Keratinocyte (primary cell): ENCODE measurements around the gene SAMD13. TPM values are rescaled to one million over a fixed set of nuclear protein-coding genes. Genes with fewer than 3 reads are reported as not detected.

ENCODE experiments used
- DNase-seq: peaks from one replicate; pipeline ENCODE4 v3.0.0-alpha.2; 2011; ENCODE audit warnings: low read depth, missing footprints, low spot score
- FAIRE-seq: peaks from 2 replicates; lab custom pipeline; 2011; peaks lifted over from hg19 to GRCh38; lab: Jason Lieb, UNC
- H2AFZ ChIP-seq: 2 replicates; pipeline ENCODE4 v1.6.0; 2012; ENCODE audit warnings: low read length, control low read depth, inconsistent platforms; ENCODE audit not compliant: control insufficient read depth
- H3K27ac ChIP-seq: 2 replicates; pipeline ENCODE4 v1.5.1; 2011; ENCODE audit warnings: low read length; ENCODE audit not compliant: control insufficient read depth, insufficient read depth
- H3K27me3 ChIP-seq: 3 replicates; pipeline ENCODE4 v1.6.0; 2011; ENCODE audit warnings: low read length; ENCODE audit not compliant: control insufficient read depth, insufficient read depth; ENCODE audit errors: extremely low read depth
- H3K36me3 ChIP-seq, 2 experiments: 2 replicates in 1 of 2; 3 replicates in 1 of 2; pipeline ENCODE4 v1.5.1; 2011; ENCODE audit warnings: low read length in 2 of 2, mild to moderate bottlenecking in 1 of 2; ENCODE audit not compliant: control insufficient read depth in 2 of 2, insufficient read depth in 2 of 2; ENCODE audit errors: extremely low read depth in 1 of 2
- H3K4me1 ChIP-seq: 3 replicates; pipeline ENCODE4 v1.5.1; 2011; ENCODE audit warnings: low read length; ENCODE audit not compliant: control insufficient read depth, insufficient read depth; ENCODE audit errors: extremely low read depth
- H3K4me2 ChIP-seq: 3 replicates; pipeline ENCODE4 v1.6.0; 2011; ENCODE audit warnings: low read depth, low read length; ENCODE audit not compliant: control insufficient read depth, insufficient read depth; ENCODE audit errors: extremely low read depth
- H3K4me3 ChIP-seq, 3 experiments: fragments of 200-600 bp in 1 of 3; sonication (generic) in 1 of 3; 2 replicates in 2 of 3; 3 replicates in 1 of 3; pipeline ENCODE4 v1.5.1; 2011 to 2016; ENCODE audit warnings: low read length in 3 of 3, mild to moderate bottlenecking in 3 of 3, control low read depth in 2 of 3, inconsistent platforms in 1 of 3, low read depth in 1 of 3, mixed read lengths in 1 of 3, mixed run types in 1 of 3, moderate library complexity in 1 of 3; ENCODE audit not compliant: control insufficient read depth in 2 of 3, insufficient read depth in 2 of 3; ENCODE audit errors: extremely low read depth in 1 of 3
- H3K79me2 ChIP-seq: 2 replicates; pipeline ENCODE4 v1.6.0; 2012; ENCODE audit warnings: low read length; ENCODE audit not compliant: control insufficient read depth, insufficient read depth
- H3K9ac ChIP-seq: 3 replicates; pipeline ENCODE4 v1.6.0; 2011; ENCODE audit warnings: low read length; ENCODE audit not compliant: control insufficient read depth, insufficient read depth; ENCODE audit errors: extremely low read depth
- H3K9me1 ChIP-seq: 3 replicates; pipeline ENCODE4 v1.6.0; 2011; ENCODE audit warnings: low read length; ENCODE audit not compliant: control insufficient read depth, insufficient read depth; ENCODE audit errors: extremely low read depth
- H3K9me3 ChIP-seq: 2 replicates; pipeline ENCODE4 v1.5.1; 2012; ENCODE audit warnings: low read depth, low read length; ENCODE audit not compliant: control insufficient read depth
- H4K20me1 ChIP-seq: 3 replicates; pipeline ENCODE4 v1.6.0; 2011; ENCODE audit warnings: low read length; ENCODE audit not compliant: control insufficient read depth, insufficient read depth; ENCODE audit errors: extremely low read depth
- EZH2 ChIP-seq: IDR thresholded peaks from one replicate; pipeline ENCODE4 v1.6.1; 2012; ENCODE audit warnings: inconsistent platforms, mild to moderate bottlenecking, low read length, moderate library complexity
- dilution Hi-C: fragments of 300-500 bp; cut with MboI; formaldehyde crosslinking; loops from one replicate; pipeline ENCODE4 v1.7.0; 2020; ENCODE audit warnings: low sequenced_read_pairs; ENCODE audit not compliant: extremely low pct_ligation_motif_present
- polyA plus RNA-seq, 5 experiments: library from polyadenylated mRNA; depleted of rRNA in 3 of 5; stranded (reverse) in 3 of 5; stranded (forward) in 1 of 5; unstranded in 1 of 5; fragments of >200 nt; gene quantifications; 1 replicate in 1 of 5; 2 replicates in 3 of 5; 3 replicates in 1 of 5; pipeline versions ENCODE4 v1.2.1 to v1.2.3, GENCODE V29; 2011 to 2012; ENCODE audit warnings: missing spikeins in 2 of 5, low read depth in 1 of 5, low replicate concordance in 1 of 5
- TF ChIP-seq, protein P1 (sequence below), 3 experiments: IDR thresholded peaks in 1 of 3; conservative IDR thresholded peaks in 1 of 3; optimal IDR thresholded peaks in 1 of 3; 2 replicates in 2 of 3; 3 replicates in 1 of 3; pipeline versions ENCODE3 to v1.5.1; 2011; ENCODE audit warnings: low read length in 3 of 3, mild to moderate bottlenecking in 3 of 3, moderate library complexity in 2 of 3, control low read depth in 1 of 3, inconsistent platforms in 1 of 3; ENCODE audit not compliant: insufficient read depth in 2 of 3; ENCODE audit errors: extremely low read depth in 1 of 3

Gene SAMD13
- polyA plus RNA-seq, 1 donor (not counting 4 experiments of a cell fraction or from before 2014, with no cell fraction given): 0.75 TPM

DNA sequence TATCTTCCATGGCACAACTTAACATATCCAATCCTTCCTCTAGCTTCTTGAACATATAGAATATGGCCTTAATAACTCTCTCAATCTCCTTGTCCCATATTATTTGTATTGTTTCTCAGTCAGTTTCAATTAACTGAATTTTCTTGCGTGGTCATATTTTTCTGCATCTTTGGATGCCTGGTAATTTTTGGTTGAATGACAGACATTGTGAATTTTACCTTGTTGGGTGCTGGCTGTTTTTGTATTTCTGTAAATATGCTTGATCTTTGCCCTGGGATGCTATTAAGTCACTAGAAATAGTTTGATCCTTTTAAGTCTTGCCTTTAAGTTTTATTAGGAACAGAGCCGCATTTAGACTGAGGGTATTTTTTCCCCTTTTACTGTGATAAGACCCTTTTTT is 5.9 kb downstream of the SAMD13 start:
- TF ChIP-seq EZH2: no peak
- TF ChIP-seq, protein P1, sequence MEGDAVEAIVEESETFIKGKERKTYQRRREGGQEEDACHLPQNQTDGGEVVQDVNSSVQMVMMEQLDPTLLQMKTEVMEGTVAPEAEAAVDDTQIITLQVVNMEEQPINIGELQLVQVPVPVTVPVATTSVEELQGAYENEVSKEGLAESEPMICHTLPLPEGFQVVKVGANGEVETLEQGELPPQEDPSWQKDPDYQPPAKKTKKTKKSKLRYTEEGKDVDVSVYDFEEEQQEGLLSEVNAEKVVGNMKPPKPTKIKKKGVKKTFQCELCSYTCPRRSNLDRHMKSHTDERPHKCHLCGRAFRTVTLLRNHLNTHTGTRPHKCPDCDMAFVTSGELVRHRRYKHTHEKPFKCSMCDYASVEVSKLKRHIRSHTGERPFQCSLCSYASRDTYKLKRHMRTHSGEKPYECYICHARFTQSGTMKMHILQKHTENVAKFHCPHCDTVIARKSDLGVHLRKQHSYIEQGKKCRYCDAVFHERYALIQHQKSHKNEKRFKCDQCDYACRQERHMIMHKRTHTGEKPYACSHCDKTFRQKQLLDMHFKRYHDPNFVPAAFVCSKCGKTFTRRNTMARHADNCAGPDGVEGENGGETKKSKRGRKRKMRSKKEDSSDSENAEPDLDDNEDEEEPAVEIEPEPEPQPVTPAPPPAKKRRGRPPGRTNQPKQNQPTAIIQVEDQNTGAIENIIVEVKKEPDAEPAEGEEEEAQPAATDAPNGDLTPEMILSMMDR (optimal IDR thresholded peaks at IDR 0.05 in 1 of 3, IDR thresholded peaks at IDR 0.05 in 1 of 3, conservative IDR thresholded peaks at IDR 0.05 in 1 of 3; ENCODE audit: extremely low read depth in 1 of 3, insufficient read depth in 2 of 3, low read length in 3 of 3): no peak

DNA sequence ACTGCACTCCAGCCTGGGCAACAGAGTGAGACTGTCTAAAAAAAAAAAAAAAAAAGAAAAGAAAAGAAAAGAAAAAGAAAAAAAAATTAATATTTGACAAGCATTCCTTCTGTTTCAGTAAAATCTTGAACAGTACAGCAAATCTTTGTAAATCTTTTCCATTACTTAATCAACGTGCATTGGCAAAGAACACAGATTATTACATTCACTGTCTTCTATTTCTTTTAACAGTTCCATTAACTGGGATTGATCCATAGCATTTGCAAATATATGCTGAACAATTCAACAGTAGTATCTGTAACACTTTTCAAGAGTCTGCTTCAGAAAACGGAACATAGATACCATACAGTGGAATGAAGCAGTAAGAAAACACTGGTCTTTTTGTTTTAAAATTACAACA is 9.8 kb downstream of the SAMD13 start:
- Histone ChIP-seq H3K27me3 (no peaks in the 10 kb centered on the region), H3K36me3 (no peaks in the 10 kb centered on the region), H3K9me3 (no peaks in the 10 kb centered on the region), H2AFZ (no peak overlapping the region), H3K79me2 (no peaks in the 10 kb centered on the region), H3K27ac (no peak overlapping the region), H3K9ac (no peak overlapping the region), H3K4me1 (no peaks in the 10 kb centered on the region), H3K4me2 (no peak overlapping the region), H3K9me1 (no peaks in the 10 kb centered on the region), H4K20me1 (no peaks in the 10 kb centered on the region), H3K4me3 (no peak overlapping the region)
- dilution Hi-C loops: no loop called here
- TF ChIP-seq, protein P1 (optimal IDR thresholded peaks at IDR 0.05 in 1 of 3, IDR thresholded peaks at IDR 0.05 in 1 of 3, conservative IDR thresholded peaks at IDR 0.05 in 1 of 3; ENCODE audit: extremely low read depth in 1 of 3, insufficient read depth in 2 of 3, low read length in 3 of 3): no peak
- TF ChIP-seq EZH2: no peak
- DNase-seq (no peak), FAIRE-seq (no peak)

More for the DNA sequence above, 5.9 kb downstream of the SAMD13 start:
- Histone ChIP-seq H3K4me1 (peaks cover 5% of the 10 kb centered on the region), H3K4me2 (no peak overlapping the region), H3K27me3 (no peaks in the 10 kb centered on the region), H3K27ac (no peak overlapping the region), H3K9me3 (no peaks in the 10 kb centered on the region), H4K20me1 (no peaks in the 10 kb centered on the region), H2AFZ (no peak overlapping the region), H3K4me3 (no peak overlapping the region), H3K36me3 (no peaks in the 10 kb centered on the region), H3K79me2 (no peaks in the 10 kb centered on the region), H3K9ac (no peak overlapping the region), H3K9me1 (peaks cover 2% of the 10 kb centered on the region)
- FAIRE-seq: no peak
- DNase-seq: no peak
- dilution Hi-C loops: no loop called here
